Activated T-cell treated with anti-CD3 and anti-CD28 coated beads for 24 hours (primary cell): Measurements from ENCODE around the gene USP54.

Experiments
- DNase-seq: peaks from one replicate; pipeline ENCODE4 v3.0.0-alpha.2; 2020; ENCODE audit warnings: low read depth

Gene USP54

GRCh38 chr10:73529089-73529832, 61.9 kb downstream of the USP54 start:
- peak; percentile 36 for DNase-seq

- DNase-seq, result no peak
Measured at GRCh38 chr10:73522263-73522662, 68.9 kb downstream of the USP54 start.

DNA sequence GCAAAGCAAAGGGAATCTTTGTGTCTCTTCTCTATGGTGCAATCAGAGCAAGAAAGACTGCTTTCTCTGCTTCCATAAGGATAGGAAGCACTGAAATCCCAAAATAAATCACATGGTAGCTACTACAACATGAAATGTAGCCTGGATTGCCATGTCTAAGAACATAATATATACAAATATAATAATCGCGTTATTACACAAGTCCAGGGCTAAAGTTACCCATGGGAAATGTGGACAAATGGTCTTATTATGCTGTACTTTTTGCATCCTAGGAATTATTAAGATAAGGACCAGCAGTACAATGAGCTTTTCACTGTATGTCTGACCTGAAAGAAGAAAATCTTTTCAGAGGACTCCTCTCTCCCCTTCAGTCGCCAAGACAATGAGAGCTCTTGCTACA, 71.8 kb downstream of the USP54 start:
- no peak for DNase-seq

GRCh38 chr10:73517166-73517888, 73.8 kb downstream of the USP54 start:
- no peak for DNase-seq

DNA sequence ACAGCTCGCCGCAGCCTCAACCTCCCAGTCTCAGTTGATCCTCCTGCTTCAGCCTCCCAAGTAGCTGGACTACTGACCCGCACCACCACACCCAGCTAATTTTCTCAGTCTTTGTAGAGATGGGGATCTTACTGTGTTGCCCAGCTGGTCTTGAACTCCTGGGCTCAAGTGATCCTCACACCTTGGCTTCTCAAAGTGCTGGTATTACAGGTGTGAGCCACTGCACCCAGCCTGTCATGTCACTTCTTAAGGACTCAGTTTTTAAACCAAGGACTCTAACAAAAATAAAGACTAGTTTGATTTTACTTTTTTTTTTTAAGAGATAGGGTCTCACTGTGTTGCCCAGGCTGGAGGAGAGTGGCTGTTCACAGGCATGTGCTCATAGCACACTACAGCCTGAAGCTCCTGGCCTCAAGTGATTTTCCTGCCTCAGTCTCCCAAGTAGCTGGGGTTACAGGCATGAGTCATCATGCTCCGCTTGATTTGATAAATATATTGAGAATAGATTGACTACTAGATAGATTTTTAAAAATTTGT, 78.9 kb downstream of the USP54 start:
- no peak for DNase-seq

DNA sequence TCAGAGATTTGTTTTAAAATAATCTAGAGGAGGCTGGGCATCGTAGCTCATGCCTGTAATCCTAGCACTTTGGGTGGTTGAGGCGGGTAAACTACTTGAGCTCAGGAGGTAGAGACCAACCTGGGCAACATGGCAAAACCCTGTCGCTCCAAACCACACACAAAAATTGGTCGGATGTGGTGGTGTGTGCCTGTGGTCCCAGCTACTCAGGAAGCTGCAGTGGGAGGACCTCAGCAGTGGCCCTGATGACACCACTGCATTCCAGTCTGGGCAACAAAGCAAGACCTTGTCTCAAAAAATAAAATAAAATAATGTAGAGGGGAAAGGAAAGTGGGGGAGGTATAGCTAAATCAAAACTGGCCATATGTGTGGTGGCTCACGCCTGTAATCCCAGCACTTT, 81.4 kb downstream of the USP54 start:
- DNase-seq, result no peak

GRCh38 chr10:73506491-73506890, 84.7 kb downstream of the USP54 start:
- no peak for DNase-seq

DNA sequence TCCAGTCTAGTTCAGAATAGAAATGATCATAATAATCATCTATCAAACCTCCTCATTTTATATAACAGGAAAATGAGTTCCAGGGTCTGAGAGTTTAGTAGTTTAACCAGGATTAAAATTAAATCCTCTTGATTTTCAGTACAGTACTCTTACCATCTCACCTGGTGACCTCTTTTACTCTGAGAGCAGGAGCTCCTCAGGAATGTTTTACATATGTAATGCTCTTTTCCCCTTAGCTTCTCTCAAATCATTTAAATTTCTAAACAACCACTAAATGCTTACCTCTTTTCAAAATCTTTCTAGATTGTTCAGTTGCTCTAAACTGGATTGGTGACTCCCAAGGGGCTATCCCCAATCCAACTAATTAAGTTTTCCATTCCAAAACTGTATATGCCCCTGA, 85.1 kb downstream of the USP54 start:
- DNase-seq, result no peak

- no peak for DNase-seq
Measured at GRCh38 chr10:73503037-73503436, 88.1 kb downstream of the USP54 start.

GRCh38 chr10:73501651-73502050, 89.5 kb downstream of the USP54 start:
- no peak for DNase-seq

- no peak for DNase-seq
Measured at GRCh38 chr10:73497623-73498022, 93.5 kb downstream of the USP54 start.

GRCh38 chr10:73495884-73496674, 95.1 kb downstream of the USP54 start, which contains the start of gene PPP3CB:
TSS of gene PPP3CB (minus strand) at chr10:73496024. CDS start at chr10:73495889, 135 bp downstream.
- DNase-seq, result peak; percentile 85

DNA sequence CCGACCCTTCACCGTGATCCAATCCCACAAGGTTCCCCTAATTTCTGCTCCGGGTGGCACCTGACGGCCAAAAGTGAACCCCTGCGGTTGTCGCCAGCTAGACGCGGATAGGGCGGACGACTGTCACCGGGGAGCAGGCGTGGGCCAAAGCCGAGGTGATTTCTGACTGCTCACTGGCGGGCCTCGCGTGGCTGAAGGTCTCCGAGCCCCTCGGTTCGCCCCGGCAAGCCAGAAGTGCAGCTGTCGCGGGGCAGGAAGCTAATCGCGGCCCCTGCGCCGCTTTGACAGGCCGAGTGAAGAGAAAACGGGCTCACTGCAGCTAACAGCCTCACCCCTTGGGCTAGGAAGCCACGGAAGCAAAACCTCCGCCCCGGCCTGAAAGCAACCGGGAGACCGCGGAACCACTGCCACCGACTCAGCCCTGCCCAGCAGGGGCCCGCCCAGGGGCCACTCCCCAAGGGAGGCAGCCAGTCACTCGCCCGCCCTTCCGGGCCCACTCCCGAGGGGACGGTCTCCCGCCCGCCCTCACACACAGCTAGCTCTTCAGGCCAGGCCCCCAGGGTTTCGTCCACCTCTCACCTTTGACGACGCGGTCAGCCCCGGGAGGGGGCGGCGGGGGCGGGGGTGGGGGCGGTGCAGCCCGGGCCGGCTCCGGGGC, 95.8 kb downstream of the USP54 start:
- peak; percentile 79 for DNase-seq

- DNase-seq, result no peak
Measured at GRCh38 chr10:73494877-73495225, 96.3 kb downstream of the USP54 start.

DNA sequence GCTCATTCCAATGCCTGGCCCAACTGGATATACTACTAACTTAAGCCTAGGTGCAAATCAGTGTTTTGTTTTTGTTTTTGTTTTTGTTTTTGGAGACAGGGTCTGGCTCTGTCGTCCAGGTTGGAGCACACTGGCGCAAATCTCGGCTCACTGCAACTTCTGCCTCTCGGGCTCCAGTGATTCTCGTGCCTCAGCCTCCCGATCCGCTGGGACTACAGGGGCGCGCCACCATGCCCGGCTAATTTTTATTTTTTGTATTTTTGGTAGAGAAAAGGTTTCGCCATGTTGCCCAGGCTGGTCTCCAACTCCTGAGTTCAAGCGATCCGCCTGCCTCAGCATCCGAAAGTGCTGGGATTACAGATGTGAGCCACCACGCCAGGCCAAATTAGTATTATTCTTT, 96.9 kb downstream of the USP54 start:
- DNase-seq, result no peak

- DNase-seq, result no peak
Measured at GRCh38 chr10:73493781-73494180, 97.4 kb downstream of the USP54 start.

DNA sequence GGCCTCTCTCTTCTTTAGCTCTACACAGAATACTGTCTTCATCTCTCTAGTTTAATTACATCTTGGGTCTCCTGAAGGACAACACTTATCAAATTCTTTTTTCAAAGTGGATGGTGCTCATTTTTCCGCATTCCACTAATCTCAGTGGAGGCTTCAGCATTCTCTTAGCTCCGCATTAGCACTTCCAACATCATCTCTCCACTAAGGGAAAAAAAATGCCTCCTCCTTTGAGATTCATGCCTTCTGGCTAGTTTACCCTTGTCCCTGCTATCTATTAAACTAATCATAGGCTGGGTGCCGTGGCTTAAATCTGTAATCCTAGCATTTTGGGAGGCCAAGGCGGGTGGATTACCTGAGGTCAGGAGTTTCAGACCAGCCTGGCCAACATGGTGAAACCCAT, 104.5 kb downstream of the USP54 start:
- DNase-seq, result no peak

- DNase-seq, result no peak
Measured at GRCh38 chr10:73485320-73485719, 105.8 kb downstream of the USP54 start.

- no peak for DNase-seq
Measured at GRCh38 chr10:73480158-73480557, 111.0 kb downstream of the USP54 start.

GRCh38 chr10:73478636-73479035, 112.5 kb downstream of the USP54 start:
- no peak for DNase-seq

DNA sequence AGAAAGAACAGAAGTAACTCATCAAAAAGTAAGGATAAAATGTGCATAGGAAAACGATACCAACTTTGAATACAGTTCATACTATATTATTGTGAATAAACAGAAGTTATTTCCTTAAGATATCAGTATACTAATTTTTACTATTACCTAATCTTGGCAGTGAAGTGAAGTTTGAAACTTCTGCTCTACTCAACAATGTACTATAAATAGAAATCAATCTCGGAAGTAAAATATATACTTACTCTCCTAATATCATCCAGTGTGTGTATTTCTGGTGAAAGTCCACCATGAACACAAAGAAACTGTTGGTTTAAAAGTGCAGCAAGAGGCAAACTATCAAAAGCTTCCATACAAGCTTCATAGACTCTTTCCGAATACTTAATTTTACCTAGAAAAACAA, 119.9 kb downstream of the USP54 start:
- DNase-seq, result no peak

GRCh38 chr10:73469579-73469978, 121.6 kb downstream of the USP54 start:
- no peak for DNase-seq
